ENCODE data around the gene PCED1B. TPM values are rescaled to one million over a fixed set of nuclear protein-coding genes. Genes with fewer than 3 reads are reported as not detected.

Gene PCED1B
- total RNA-seq: 1 to 10 TPM; 2.6 to 4.6 (median 4.2) TPM

- TF ChIP-seq CTCF (IDR thresholded peaks at IDR 0.05; ENCODE audit: low read depth): no peak
These were observed at the start of gene PCED1B, which contains the start of gene AMIGO2 for GRCh38 chr12:47079468-47079980. Gene PCED1B (plus strand): TSS chr12:47079621. CDS start chr12:47235064, 155,443 bp downstream. Gene AMIGO2 (minus strand): TSS chr12:47079959. CDS start chr12:47079002, 957 bp downstream.

DNA sequence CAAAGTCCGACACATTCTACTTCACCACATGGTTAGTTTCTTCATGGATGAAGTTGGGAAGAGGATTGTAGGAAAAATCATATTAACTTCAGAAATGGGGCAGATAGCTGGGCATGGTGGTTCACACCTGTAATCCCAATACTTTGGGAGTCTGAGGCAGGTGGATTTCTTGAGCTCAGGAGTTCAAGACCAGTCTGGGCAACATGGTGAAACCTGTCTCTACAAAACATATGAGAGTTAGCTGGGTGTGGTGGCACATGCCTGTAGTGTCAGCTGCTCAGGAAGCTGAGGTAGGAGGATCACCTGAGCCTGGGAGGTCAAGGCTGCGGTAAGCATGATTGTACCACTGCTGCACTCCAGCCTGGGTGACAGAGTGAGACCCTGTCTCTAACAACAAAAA, 49.5 kb upstream of the PCED1B start:
- TF ChIP-seq CTCF (IDR thresholded peaks at IDR 0.05; ENCODE audit: low read depth): no peak

DNA sequence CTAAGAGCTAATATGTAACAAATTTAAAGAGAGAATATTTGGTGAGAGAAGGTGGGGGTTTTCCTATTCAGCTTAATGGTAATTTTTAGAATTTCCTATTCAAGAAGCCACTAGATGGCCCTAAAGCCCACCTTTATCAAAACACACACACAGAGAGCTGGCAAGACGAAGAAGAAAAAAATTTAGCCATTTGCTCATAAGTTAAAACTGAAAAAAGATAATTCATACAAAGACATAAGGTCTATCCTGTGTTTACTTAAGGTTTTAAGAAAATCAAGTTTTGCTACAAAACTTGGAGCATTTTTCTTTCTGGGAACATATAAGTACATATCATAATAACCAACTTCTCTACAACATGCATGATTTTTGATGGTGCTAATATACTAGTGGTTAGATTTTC, 46.8 kb upstream of the PCED1B start:
- no peak for TF ChIP-seq CTCF (IDR thresholded peaks at IDR 0.05; ENCODE audit: low read depth)

DNA sequence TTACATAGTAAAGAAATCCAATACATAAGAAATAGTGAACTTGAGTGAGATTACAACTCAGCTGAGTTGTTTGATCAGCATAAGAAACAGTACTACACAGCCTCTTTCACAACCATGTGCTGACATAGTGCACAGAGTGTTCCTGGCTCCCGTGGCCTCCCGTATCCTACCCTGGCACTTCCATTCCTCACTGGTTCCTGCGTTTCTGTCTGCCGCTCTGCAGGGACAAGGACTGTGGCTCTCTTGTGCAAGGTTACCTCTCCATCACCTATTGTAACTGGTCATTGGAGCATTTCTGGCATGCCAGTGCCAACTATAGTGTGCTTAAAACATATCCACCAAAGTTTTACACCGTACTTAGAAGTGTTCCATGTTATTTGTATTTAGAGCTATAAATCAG, 46.3 kb upstream of the PCED1B start:
- TF ChIP-seq CTCF (IDR thresholded peaks at IDR 0.05; ENCODE audit: low read depth): no peak

- no peak for TF ChIP-seq CTCF (IDR thresholded peaks at IDR 0.05; ENCODE audit: low read depth)
These were observed 45.4 kb upstream of the PCED1B start for GRCh38 chr12:47033789-47034555.

DNA sequence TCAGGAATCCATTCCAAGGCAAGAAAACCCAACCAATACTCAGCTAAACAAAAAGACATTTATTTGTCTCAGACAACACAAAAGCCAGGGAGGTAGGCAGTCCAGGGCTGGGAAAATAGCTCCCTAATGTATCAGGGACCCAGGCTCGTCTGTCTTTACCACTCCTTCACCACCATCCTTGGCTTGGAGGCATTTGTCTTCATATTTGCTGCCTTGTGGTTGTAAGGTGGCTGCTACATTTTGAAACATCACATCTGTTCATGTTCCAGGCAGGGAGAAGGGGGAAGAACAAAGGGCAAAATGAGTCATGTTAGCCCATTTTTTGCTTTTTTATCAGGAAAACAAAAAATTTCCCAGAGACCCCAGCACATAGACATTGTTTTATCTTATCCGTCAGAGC, 44.8 kb upstream of the PCED1B start:
- no peak for TF ChIP-seq CTCF (IDR thresholded peaks at IDR 0.05; ENCODE audit: low read depth)

GRCh38 chr12:47035484-47035883, 43.9 kb upstream of the PCED1B start:
- TF ChIP-seq CTCF (IDR thresholded peaks at IDR 0.05; ENCODE audit: low read depth): no peak
